Activated CD4-positive, alpha-beta T cell treated with anti-CD3 and anti-CD28 coated beads, Interleukin-2, amount 10 ng/mL, durations not matched to agents 7 days and 5 days (primary cell): ENCODE measurements around the gene INAVA. TPM values are rescaled to one million over a fixed set of nuclear protein-coding genes. Genes with fewer than 3 reads are reported as not detected.
A peak's percentile ranks its signal among the peaks of the same experiment; 100 is the strongest.
"Not testable (repeated sequence)": the region's sequence is repeated elsewhere in the genome, so short reads cannot be mapped to it uniquely, and the experiment has no call there.

ENCODE experiments used
- CTCF ChIA-PET: fragments of 350-600 bp; sonication (Branson Sonifier 250); formaldehyde crosslinking; loops from one replicate; lab custom pipeline; 2021; ENCODE audit warnings: antibody characterized with exemption; lab: Charles Lee
- POLR2A ChIA-PET: fragments of 350-600 bp; sonication (Branson Sonifier 250); formaldehyde crosslinking; loops from one replicate; lab custom pipeline; 2021; ENCODE audit warnings: antibody characterized with exemption; lab: Charles Lee
- DNase-seq: peaks from one replicate; pipeline ENCODE4 v3.0.0-alpha.2; 2020
- H3K27ac Mint-ChIP-seq: one replicate; pipeline ENCODE4 v1.8.0; 2021; ENCODE audit warnings: mild to moderate bottlenecking, moderate library complexity, mixed read lengths
- H3K27me3 Mint-ChIP-seq: one replicate; pipeline ENCODE4 v1.8.0; 2021; ENCODE audit warnings: mixed read lengths
- H3K36me3 Mint-ChIP-seq: one replicate; pipeline ENCODE4 v1.8.0; 2021; ENCODE audit warnings: low read depth, mixed read lengths
- H3K4me1 Mint-ChIP-seq: one replicate; pipeline ENCODE4 v1.8.0; 2021; ENCODE audit warnings: mixed read lengths
- H3K4me3 Mint-ChIP-seq: one replicate; pipeline ENCODE4 v1.8.0; 2021; ENCODE audit warnings: mild to moderate bottlenecking, moderate library complexity, mixed read lengths
- H3K9me3 Mint-ChIP-seq: one replicate; pipeline ENCODE4 v1.8.0; 2021; ENCODE audit warnings: mixed read lengths
- total RNA-seq, 2 experiments: library from RNA; stranded (reverse); gene quantifications; one replicate each; pipeline ENCODE4 v1.2.3, GENCODE V29; 2021

The INAVA gene
- total RNA-seq, 2 experiments from 2014 or later, result not detected

GRCh38 chr1:200963888-200964287 lies 69.2 kb downstream of the INAVA start:
- H3K36me3 Mint-ChIP-seq, DNase-seq, POLR2A ChIA-PET, H3K4me3 Mint-ChIP-seq, H3K4me1 Mint-ChIP-seq, H3K9me3 Mint-ChIP-seq, H3K27me3 Mint-ChIP-seq: not testable (repeated sequence)
- H3K27ac Mint-ChIP-seq, result peak overlapping the region; percentile 1
- CTCF ChIA-PET, result interaction anchor here (0.7 to 2.3 kb wide), 4 partner anchors 8 to 155 kb away, joined by 3 to 9 read pairs (median 5); no protein-coding TSS in a partner anchor

Other genes with a start within 250 kb of the INAVA start
- gene DDX59, start 225.0 kb upstream of the INAVA start, total RNA-seq, result 10 to 100 TPM; 25.7 to 26.7 TPM
- under 1 TPM; 0.81 to 0.82 TPM for gene CAMSAP2, start 156.0 kb upstream of the INAVA start, total RNA-seq
- gene GPR25, start 21.9 kb upstream of the INAVA start, total RNA-seq, result not detected
- 100 to 1,000 TPM; 104 to 107 TPM for gene KIF21B, start 128.8 kb downstream of the INAVA start, total RNA-seq
- not detected for gene CACNA1S, start 217.5 kb downstream of the INAVA start, total RNA-seq
- gene ASCL5, start 232.3 kb downstream of the INAVA start, total RNA-seq, result not detected